Non-pigmented ciliary epithelial cell (primary cell): Measurements from ENCODE around the gene LRRC19.
A peak's percentile ranks its signal among the peaks of the same experiment; 100 is the strongest.

Source experiments
- DNase-seq: peaks from one replicate; pipeline ENCODE4 v3.0.0-alpha.2; 2010; ENCODE audit warnings: low read depth

The LRRC19 gene

GRCh38 chr9:27005491-27005890, at the start of gene LRRC19:
Gene LRRC19 (minus strand): TSS chr9:27005672. CDS start chr9:26999694, 5,978 bp downstream.
- DNase-seq: no peak

GRCh38 chr9:27054841-27055240, 49.4 kb upstream of the LRRC19 start:
- DNase-seq: no peak

GRCh38 chr9:27054125-27054524, 48.7 kb upstream of the LRRC19 start:
- no peak for DNase-seq

GRCh38 chr9:27053369-27054022, 48.0 kb upstream of the LRRC19 start:
- peak; percentile 14 for DNase-seq

GRCh38 chr9:27047136-27047535, 41.7 kb upstream of the LRRC19 start:
- no peak for DNase-seq

GRCh38 chr9:27043176-27043575, 37.7 kb upstream of the LRRC19 start:
- no peak for DNase-seq

GRCh38 chr9:27042476-27042875, 37.0 kb upstream of the LRRC19 start:
- DNase-seq: no peak

GRCh38 chr9:27041746-27042145, 36.3 kb upstream of the LRRC19 start:
- DNase-seq: no peak

- DNase-seq: no peak
Observed at GRCh38 chr9:27037499-27037898, 32.0 kb upstream of the LRRC19 start.

- DNase-seq: peak; percentile 11
Observed at GRCh38 chr9:27033815-27034403, 28.4 kb upstream of the LRRC19 start.

- DNase-seq: no peak
Observed at GRCh38 chr9:27029186-27029585, 23.7 kb upstream of the LRRC19 start.

- DNase-seq: no peak
Observed at GRCh38 chr9:27022920-27023319, 17.4 kb upstream of the LRRC19 start.

- peak; percentile 9 for DNase-seq
Observed at GRCh38 chr9:27019589-27019988, 14.1 kb upstream of the LRRC19 start.

- no peak for DNase-seq
Observed at GRCh38 chr9:27003426-27004077, 1.9 kb downstream of the LRRC19 start.

- DNase-seq: no peak
Observed at GRCh38 chr9:26995810-26996209, 9.7 kb downstream of the LRRC19 start.

GRCh38 chr9:26983340-26983739, 22.1 kb downstream of the LRRC19 start:
- no peak for DNase-seq

GRCh38 chr9:26975728-26976707, 29.5 kb downstream of the LRRC19 start:
- DNase-seq: no peak

- DNase-seq: no peak
Observed at GRCh38 chr9:26974927-26975326, 30.5 kb downstream of the LRRC19 start.

GRCh38 chr9:26973989-26974388, 31.5 kb downstream of the LRRC19 start:
- DNase-seq: no peak

- DNase-seq: no peak
Observed at GRCh38 chr9:26971721-26972120, 33.8 kb downstream of the LRRC19 start.

- DNase-seq: no peak
Observed at GRCh38 chr9:26956860-26957233, 48.6 kb downstream of the LRRC19 start.
